ENCODE measurements around the gene NENF.

Gene NENF

GRCh38 chr1:212430955-212431394 lies 1.7 kb upstream of the NENF start:
- no peak for DNase-seq (ENCODE audit: low read depth in 2 of 2, low spot score in 1 of 2)

GRCh38 chr1:212431644-212432043 lies 1.1 kb upstream of the NENF start:
- DNase-seq (ENCODE audit: low read depth in 2 of 2, low spot score in 1 of 2), result no peak

- DNase-seq (ENCODE audit: low read depth in 2 of 2, low spot score in 1 of 2), result no peak
Measured at GRCh38 chr1:212432272-212432660, 454 bp upstream of the NENF start.

- no peak for DNase-seq (ENCODE audit: low read depth in 2 of 2, low spot score in 1 of 2)
Measured at GRCh38 chr1:212433577-212434462, 1.1 kb downstream of the NENF start.

GRCh38 chr1:212434992-212435391 lies 2.3 kb downstream of the NENF start:
- no peak for DNase-seq (ENCODE audit: low read depth in 2 of 2, low spot score in 1 of 2)

GRCh38 chr1:212437179-212437798 lies 4.6 kb downstream of the NENF start:
- no peak for DNase-seq (ENCODE audit: low read depth in 2 of 2, low spot score in 1 of 2)

GRCh38 chr1:212438831-212439237 lies 6.1 kb downstream of the NENF start:
- DNase-seq (ENCODE audit: low read depth in 2 of 2, low spot score in 1 of 2), result no peak

GRCh38 chr1:212440419-212440818 lies 7.7 kb downstream of the NENF start:
- DNase-seq (ENCODE audit: low read depth in 2 of 2, low spot score in 1 of 2), result no peak

GRCh38 chr1:212442408-212442807 lies 9.7 kb downstream of the NENF start:
- no peak for DNase-seq (ENCODE audit: low read depth in 2 of 2, low spot score in 1 of 2)

- no peak for DNase-seq (ENCODE audit: low read depth in 2 of 2, low spot score in 1 of 2)
Measured at GRCh38 chr1:212446333-212446732, 13.6 kb downstream of the NENF start.

GRCh38 chr1:212447478-212447877 lies 14.8 kb downstream of the NENF start:
- DNase-seq (ENCODE audit: low read depth in 2 of 2, low spot score in 1 of 2), result no peak

- DNase-seq (ENCODE audit: low read depth in 2 of 2, low spot score in 1 of 2), result no peak
Measured at GRCh38 chr1:212450331-212450881, 17.7 kb downstream of the NENF start.

- no peak for DNase-seq (ENCODE audit: low read depth in 2 of 2, low spot score in 1 of 2)
Measured at GRCh38 chr1:212451416-212452322, 18.9 kb downstream of the NENF start.

GRCh38 chr1:212452323-212453155 lies 19.8 kb downstream of the NENF start:
- DNase-seq (ENCODE audit: low read depth in 2 of 2, low spot score in 1 of 2), result no peak

GRCh38 chr1:212453156-212453857 lies 20.6 kb downstream of the NENF start:
- no peak for DNase-seq (ENCODE audit: low read depth in 2 of 2, low spot score in 1 of 2)

- no peak for DNase-seq (ENCODE audit: low read depth in 2 of 2, low spot score in 1 of 2)
Measured at GRCh38 chr1:212454741-212455140, 22.0 kb downstream of the NENF start.

GRCh38 chr1:212455401-212455800 lies 22.7 kb downstream of the NENF start:
- DNase-seq (ENCODE audit: low read depth in 2 of 2, low spot score in 1 of 2), result no peak

GRCh38 chr1:212455803-212456528 lies 23.2 kb downstream of the NENF start:
- DNase-seq (ENCODE audit: low read depth in 2 of 2, low spot score in 1 of 2), result peak; percentile 59 to 85

GRCh38 chr1:212457740-212458338 lies 25.1 kb downstream of the NENF start:
- DNase-seq (ENCODE audit: low read depth in 2 of 2, low spot score in 1 of 2), result peak in 1 of 2 donors; percentile 33
